ES-I3 (cell line): ENCODE results near the gene NXPE1.
"Not testable (repeated sequence)": the region's sequence is repeated elsewhere in the genome, so short reads cannot be mapped to it uniquely, and the experiment has no call there.

Source experiments
- H3K36me3 ChIP-seq: 2 replicates; pipeline ENCODE4 v1.6.1; 2013; ENCODE audit warnings: mild to moderate bottlenecking, low read length, control low read depth, moderate library complexity; ENCODE audit not compliant: insufficient read depth
- H3K4me1 ChIP-seq: 2 replicates; pipeline ENCODE4 v1.6.1; 2013; ENCODE audit warnings: mild to moderate bottlenecking, control low read depth, low read length; ENCODE audit not compliant: insufficient read depth
- H3K9ac ChIP-seq: 2 replicates; pipeline ENCODE4 v1.6.1; 2013; ENCODE audit warnings: low read depth, mild to moderate bottlenecking, low read length, moderate library complexity
- H3K9me3 ChIP-seq: 2 replicates; pipeline ENCODE4 v1.6.1; 2013; ENCODE audit warnings: mild to moderate bottlenecking, low read length, moderate library complexity; ENCODE audit not compliant: control insufficient read depth, insufficient read depth

NXPE1 gene

GRCh38 chr11:114559425-114560310, at the start of gene NXPE1:
TSS of gene NXPE1 (minus strand) at chr11:114559881. CDS start at chr11:114551201, 8,680 bp downstream.
- Histone ChIP-seq H3K9ac (no peak within 1 kb of the TSS), H3K36me3 (no peaks in the 10 kb centered on the region), H3K4me1 (no peaks in the 10 kb centered on the region), H3K9me3 (no peaks in the 10 kb centered on the region)

- H3K9me3 ChIP-seq, result no peaks in the 10 kb centered on the region
- H3K9ac ChIP-seq, result no peak overlapping the region
- H3K36me3 ChIP-seq, result no peaks in the 10 kb centered on the region
- no peaks in the 10 kb centered on the region for H3K4me1 ChIP-seq
These were observed 49.7 kb upstream of the NXPE1 start for GRCh38 chr11:114609429-114609828.

GRCh38 chr11:114608605-114609004, 48.9 kb upstream of the NXPE1 start:
- H3K9ac ChIP-seq, H3K9me3 ChIP-seq, H3K4me1 ChIP-seq, H3K36me3 ChIP-seq: not testable (repeated sequence)

GRCh38 chr11:114607753-114608459, 48.2 kb upstream of the NXPE1 start:
- H3K36me3 ChIP-seq, result no peaks in the 10 kb centered on the region
- no peak overlapping the region for H3K9ac ChIP-seq
- H3K4me1 ChIP-seq, result no peaks in the 10 kb centered on the region
- peaks cover 4% of the 10 kb centered on the region; the same call in 1 of the 2 replicates for H3K9me3 ChIP-seq

GRCh38 chr11:114606802-114607075, 47.1 kb upstream of the NXPE1 start:
- H3K4me1 ChIP-seq, H3K9ac ChIP-seq, H3K9me3 ChIP-seq, H3K36me3 ChIP-seq: not testable (repeated sequence)

- Histone ChIP-seq H3K9ac (no peak overlapping the region), H3K4me1 (no peaks in the 10 kb centered on the region), H3K36me3 (no peaks in the 10 kb centered on the region), H3K9me3 (peaks cover 4% of the 10 kb centered on the region; the same call in 1 of the 2 replicates)
These were observed 46.5 kb upstream of the NXPE1 start for GRCh38 chr11:114606003-114606801.

GRCh38 chr11:114605370-114605769, 45.7 kb upstream of the NXPE1 start:
- H3K9ac ChIP-seq, result no peak overlapping the region
- H3K4me1 ChIP-seq, result no peaks in the 10 kb centered on the region
- peaks cover 4% of the 10 kb centered on the region; the same call in 1 of the 2 replicates for H3K9me3 ChIP-seq

GRCh38 chr11:114604886-114605285, 45.2 kb upstream of the NXPE1 start:
- Histone ChIP-seq H3K4me1 (no peaks in the 10 kb centered on the region), H3K9me3 (peaks cover 4% of the 10 kb centered on the region; the same call in 1 of the 2 replicates), H3K9ac (no peak overlapping the region), H3K36me3 (no peaks in the 10 kb centered on the region)

More at GRCh38 chr11:114605370-114605769, 45.7 kb upstream of the NXPE1 start:
- H3K36me3 ChIP-seq, result no peaks in the 10 kb centered on the region

- Histone ChIP-seq H3K9ac (no peak overlapping the region), H3K9me3 (peaks cover 4% of the 10 kb centered on the region; the same call in 1 of the 2 replicates), H3K4me1 (no peaks in the 10 kb centered on the region), H3K36me3 (no peaks in the 10 kb centered on the region)
These were observed 44.6 kb upstream of the NXPE1 start for GRCh38 chr11:114604179-114604813.

GRCh38 chr11:114603151-114603550, 43.5 kb upstream of the NXPE1 start:
- not testable (repeated sequence) for H3K36me3 ChIP-seq, H3K9ac ChIP-seq, H3K9me3 ChIP-seq, H3K4me1 ChIP-seq

GRCh38 chr11:114598461-114598860, 38.8 kb upstream of the NXPE1 start:
- Histone ChIP-seq H3K9ac (no peak overlapping the region), H3K9me3 (0 out of 2 replicates have a peak, but pooled peaks cover 3% of the 10 kb centered on the region), H3K36me3 (no peaks in the 10 kb centered on the region), H3K4me1 (no peaks in the 10 kb centered on the region)

GRCh38 chr11:114596175-114596919, 36.7 kb upstream of the NXPE1 start:
- Histone ChIP-seq H3K36me3 (no peaks in the 10 kb centered on the region), H3K9me3 (no peaks in the 10 kb centered on the region), H3K9ac (no peak overlapping the region), H3K4me1 (no peaks in the 10 kb centered on the region)

- H3K9me3 ChIP-seq, result no peaks in the 10 kb centered on the region
- H3K36me3 ChIP-seq, result no peaks in the 10 kb centered on the region
- no peak within 1 kb of the TSS for H3K9ac ChIP-seq
- H3K4me1 ChIP-seq, result no peaks in the 10 kb centered on the region
These were observed 35.9 kb upstream of the NXPE1 start, which contains the start of gene NXPE4 for GRCh38 chr11:114595571-114595970. TSS of gene NXPE4 (minus strand) at chr11:114595786. CDS start at chr11:114594759, 1,027 bp downstream.
